NB4 (cell line): ENCODE results near the gene NBEA.

Experiments
- DNase-seq: peaks from one replicate; pipeline ENCODE4 v3.0.0; 2010; ENCODE audit warnings: low read depth
- H3K4me3 ChIP-seq: one replicate; pipeline ENCODE4 v1.5.1; 2011; ENCODE audit warnings: mild to moderate bottlenecking, low read depth, low read length, moderate library complexity
- MYC ChIP-seq: IDR thresholded peaks from 2 replicates; pipeline ENCODE4 v1.6.1; 2011; ENCODE audit warnings: low read depth, low read length
- POLR2A ChIP-seq: IDR thresholded peaks from 2 replicates; pipeline ENCODE4 v1.6.1; 2011; ENCODE audit warnings: mild to moderate bottlenecking; ENCODE audit not compliant: insufficient read length; ENCODE audit errors: extremely low read depth
- TF ChIP-seq, protein P1 (sequence below): IDR thresholded peaks from one replicate; pipeline ENCODE4 v1.5.1; 2012; ENCODE audit warnings: low read depth, low read length
- TF ChIP-seq, protein P2 (sequence below): IDR thresholded peaks from 2 replicates; pipeline ENCODE4 v1.6.1; 2011; ENCODE audit warnings: low read depth, low read length

Gene NBEA

DNA sequence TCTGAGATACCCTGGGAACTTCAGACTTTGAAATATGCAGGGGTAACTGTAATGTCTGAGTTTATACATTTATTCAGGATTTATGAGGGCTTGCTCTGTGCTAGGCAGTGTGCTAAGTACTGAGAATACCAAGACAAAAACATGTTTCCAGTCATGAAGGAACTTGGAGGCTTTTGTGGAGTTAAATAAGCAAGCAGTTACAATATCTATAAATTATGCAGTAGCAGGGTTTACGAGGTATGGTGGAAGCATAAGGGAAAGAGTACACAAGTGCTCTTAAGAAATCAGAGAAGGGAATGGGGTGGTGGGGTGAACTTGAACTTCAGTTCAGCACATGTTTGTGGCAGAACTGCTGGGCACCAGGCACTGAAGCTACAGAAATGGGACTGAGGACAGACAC is 506.4 kb downstream of the NBEA start:
- no peak overlapping the region for H3K4me3 ChIP-seq
- TF ChIP-seq MYC (no peak), POLR2A (no peak)
- TF ChIP-seq, protein P1, sequence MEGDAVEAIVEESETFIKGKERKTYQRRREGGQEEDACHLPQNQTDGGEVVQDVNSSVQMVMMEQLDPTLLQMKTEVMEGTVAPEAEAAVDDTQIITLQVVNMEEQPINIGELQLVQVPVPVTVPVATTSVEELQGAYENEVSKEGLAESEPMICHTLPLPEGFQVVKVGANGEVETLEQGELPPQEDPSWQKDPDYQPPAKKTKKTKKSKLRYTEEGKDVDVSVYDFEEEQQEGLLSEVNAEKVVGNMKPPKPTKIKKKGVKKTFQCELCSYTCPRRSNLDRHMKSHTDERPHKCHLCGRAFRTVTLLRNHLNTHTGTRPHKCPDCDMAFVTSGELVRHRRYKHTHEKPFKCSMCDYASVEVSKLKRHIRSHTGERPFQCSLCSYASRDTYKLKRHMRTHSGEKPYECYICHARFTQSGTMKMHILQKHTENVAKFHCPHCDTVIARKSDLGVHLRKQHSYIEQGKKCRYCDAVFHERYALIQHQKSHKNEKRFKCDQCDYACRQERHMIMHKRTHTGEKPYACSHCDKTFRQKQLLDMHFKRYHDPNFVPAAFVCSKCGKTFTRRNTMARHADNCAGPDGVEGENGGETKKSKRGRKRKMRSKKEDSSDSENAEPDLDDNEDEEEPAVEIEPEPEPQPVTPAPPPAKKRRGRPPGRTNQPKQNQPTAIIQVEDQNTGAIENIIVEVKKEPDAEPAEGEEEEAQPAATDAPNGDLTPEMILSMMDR, result no peak
- TF ChIP-seq, protein P2, sequence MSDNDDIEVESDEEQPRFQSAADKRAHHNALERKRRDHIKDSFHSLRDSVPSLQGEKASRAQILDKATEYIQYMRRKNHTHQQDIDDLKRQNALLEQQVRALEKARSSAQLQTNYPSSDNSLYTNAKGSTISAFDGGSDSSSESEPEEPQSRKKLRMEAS, result no peak
- DNase-seq, result no peak

DNA sequence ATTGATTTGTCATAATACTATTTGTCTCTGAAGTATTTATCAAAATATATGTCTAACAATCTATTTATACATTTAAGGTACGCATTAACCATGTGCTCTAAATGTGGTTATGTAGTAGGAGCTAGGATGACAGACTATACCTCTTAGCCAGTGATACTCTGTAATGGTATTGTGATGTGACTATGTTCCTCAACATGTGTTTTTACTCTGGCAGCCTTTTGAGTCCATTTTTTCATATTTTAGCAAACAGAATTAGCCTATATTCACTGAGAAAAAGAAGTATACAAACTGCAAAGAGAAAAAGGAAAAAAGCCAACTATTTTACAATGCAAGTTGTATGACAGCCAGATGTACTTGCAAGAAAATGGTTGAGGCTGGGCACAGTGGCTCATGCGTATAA is 507.8 kb downstream of the NBEA start:
- no peak for DNase-seq
- TF ChIP-seq, protein P1, result no peak
- TF ChIP-seq, protein P2, result no peak
- TF ChIP-seq POLR2A (no peak), MYC (no peak)
- H3K4me3 ChIP-seq, result no peak overlapping the region

DNA sequence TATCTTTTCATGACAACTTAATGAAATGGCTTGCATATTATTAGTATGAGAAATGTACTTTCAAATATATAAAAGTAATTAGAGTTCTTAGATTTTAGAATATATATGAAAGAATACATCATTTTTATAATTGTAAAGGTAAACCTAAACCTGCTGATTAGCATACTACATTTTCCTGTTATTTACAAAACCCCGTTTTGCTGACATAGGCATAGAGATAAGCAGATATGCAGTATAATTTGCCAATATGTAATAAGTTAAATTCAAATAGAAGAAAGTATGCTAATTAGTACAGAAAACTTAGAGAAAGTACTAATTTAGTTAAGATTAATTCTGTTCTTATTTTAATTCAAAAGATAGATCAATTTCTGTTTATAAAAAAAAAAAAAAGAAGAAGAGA is 513.0 kb downstream of the NBEA start:
- TF ChIP-seq, protein P1, result no peak
- TF ChIP-seq, protein P2, result no peak
- TF ChIP-seq MYC (no peak), POLR2A (no peak)
- H3K4me3 ChIP-seq, result no peak overlapping the region
- no peak for DNase-seq

DNA sequence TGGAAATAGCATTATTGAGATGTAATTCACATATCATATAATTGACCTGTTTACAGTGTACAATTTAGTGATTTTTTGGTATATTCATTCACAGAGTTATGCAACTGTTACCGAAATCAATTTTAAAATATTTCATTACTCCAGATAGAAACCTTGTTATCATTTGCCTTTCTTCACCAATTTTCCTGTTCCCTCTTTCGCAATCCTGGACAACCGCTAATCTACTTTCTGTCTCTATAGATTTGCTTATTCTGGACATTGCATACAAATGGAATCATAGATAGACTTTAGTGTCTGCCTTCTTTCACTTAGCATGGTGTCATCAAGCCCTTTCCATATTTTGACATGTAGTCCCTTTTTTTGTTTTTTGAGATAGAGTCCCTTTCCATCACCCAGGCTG is 515.2 kb downstream of the NBEA start:
- H3K4me3 ChIP-seq, result no peak overlapping the region
- no peak for TF ChIP-seq MYC
- TF ChIP-seq, protein P2, result no peak
- TF ChIP-seq POLR2A, result no peak
- TF ChIP-seq, protein P1, result no peak
- no peak for DNase-seq

DNA sequence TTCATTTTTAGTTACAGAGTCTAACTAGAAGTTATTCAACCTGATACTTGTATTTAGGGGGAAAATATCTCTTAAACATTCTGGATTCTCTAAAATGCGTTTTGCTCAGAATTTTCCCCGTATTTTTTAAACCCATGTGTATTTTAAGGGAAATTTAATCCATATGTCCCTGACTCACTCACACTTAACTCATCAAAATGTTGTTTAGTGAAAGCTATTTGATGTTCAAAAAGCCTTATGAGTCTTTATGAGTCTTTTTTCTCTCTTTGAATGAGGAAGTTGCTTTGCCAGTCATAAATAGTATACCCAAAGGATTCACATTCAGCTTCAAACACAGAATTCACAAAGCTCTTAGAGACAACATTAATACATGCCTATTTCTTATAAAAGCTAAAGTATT is 518.0 kb downstream of the NBEA start:
- no peak overlapping the region for H3K4me3 ChIP-seq
- TF ChIP-seq, protein P1, result no peak
- no peak for TF ChIP-seq POLR2A
- DNase-seq, result no peak

DNA sequence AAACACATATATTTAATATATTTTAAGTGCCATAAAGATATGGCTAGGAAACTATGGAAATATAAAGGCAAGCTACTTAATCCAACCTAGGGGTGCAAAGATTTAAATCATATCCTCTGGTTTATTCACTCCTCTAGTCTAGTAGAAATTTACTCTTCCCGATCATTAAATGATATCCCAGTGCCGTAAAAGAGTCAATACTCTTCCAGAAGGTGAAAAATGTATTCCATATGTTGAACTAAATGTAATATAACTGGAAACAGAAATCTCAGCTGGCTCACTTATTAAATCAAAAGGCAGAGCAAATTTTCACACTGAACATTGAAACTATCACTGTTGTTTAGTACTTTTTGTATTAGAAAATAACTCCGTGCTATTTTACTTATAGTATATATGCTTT is 523.3 kb downstream of the NBEA start:
- no peak for DNase-seq
- H3K4me3 ChIP-seq, result no peak overlapping the region
- no peak for TF ChIP-seq POLR2A
- TF ChIP-seq, protein P1, result no peak
- TF ChIP-seq MYC, result no peak
- TF ChIP-seq, protein P2, result no peak
